Tibial nerve (tissue), 4 donors: ENCODE results near the gene PLCB2.

ENCODE experiments used
- CTCF ChIP-seq, 5 experiments: fragments of 200-600 bp in 3 of 5; fragments of 450-650 bp in 2 of 5; sonication (generic) in 3 of 5; IDR thresholded peaks; one replicate each; pipeline ENCODE4 v1.5.1; 2016 to 2019; ENCODE audit warnings: antibody characterized with exemption in 5 of 5, mild to moderate bottlenecking in 3 of 5, moderate library complexity in 2 of 5
- EP300 ChIP-seq, 2 donors: sonication (generic); formaldehyde crosslinking; IDR thresholded peaks; one replicate each; pipeline ENCODE4 v1.6.1; 2017; ENCODE audit warnings: antibody characterized with exemption in 2 of 2, mild to moderate bottlenecking in 1 of 2
- POLR2A ChIP-seq, 2 donors: fragments of 450-650 bp; IDR thresholded peaks; one replicate each; pipeline ENCODE4 v1.6.1; 2017; ENCODE audit warnings: antibody characterized with exemption in 2 of 2, mild to moderate bottlenecking in 2 of 2, moderate library complexity in 2 of 2

- TF ChIP-seq CTCF (IDR thresholded peaks at IDR 0.05) (no peak), POLR2A (IDR thresholded peaks at IDR 0.05) (no peak), EP300 (IDR thresholded peaks at IDR 0.05) (no peak)
Measured at GRCh38 chr15:40251486-40252140, 56.1 kb downstream of the PLCB2 start.
